Endothelial cell of umbilical vein (primary cell): ENCODE data around the gene SOX10. TPM values are rescaled to one million over a fixed set of nuclear protein-coding genes. Genes with fewer than 3 reads are reported as not detected.

Experiments used
- BruUV-seq: library from RNA; stranded (reverse); fragments of 400-500 nt; replicated peaks from 2 replicates; lab custom pipeline; 2021; lab: Mats Ljungman, UMichigan
- CTCF ChIA-PET: fragments of 300-600, 350-600 bp; sonication (Branson Sonifier 250); formaldehyde crosslinking; loops from one replicate; lab custom pipeline; 2021; ENCODE audit warnings: antibody characterized with exemption, inconsistent platforms; lab: Charles Lee
- POLR2A ChIA-PET: fragments of 300-600, 350-600 bp; sonication (Branson Sonifier 250); formaldehyde crosslinking; loops from one replicate; lab custom pipeline; 2021; ENCODE audit warnings: antibody characterized with exemption, inconsistent platforms; lab: Charles Lee
- DNase-seq: peaks from one replicate; pipeline ENCODE4 v3.0.0-alpha.2; 2011; ENCODE audit warnings: low read depth, low spot score
- FAIRE-seq: peaks from 2 replicates; lab custom pipeline; 2011; peaks lifted over from hg19 to GRCh38; lab: Jason Lieb, UNC
- H2AFZ ChIP-seq: 2 replicates; pipeline ENCODE4 v1.6.0; 2012; ENCODE audit warnings: low read depth, low read length, control low read depth, inconsistent platforms
- H3K27ac ChIP-seq: 2 replicates; pipeline ENCODE4 v1.5.1; 2011; ENCODE audit warnings: low read depth, mild to moderate bottlenecking, control low read depth, low read length, moderate library complexity; ENCODE audit not compliant: insufficient read depth
- H3K27me3 ChIP-seq, 2 experiments: 2 replicates each; pipeline versions ENCODE4 v1.6.0 to v1.6.1; 2011; ENCODE audit warnings: low read length in 2 of 2, mixed read lengths in 1 of 2; ENCODE audit not compliant: control insufficient read depth in 2 of 2, insufficient read depth in 2 of 2
- H3K36me3 ChIP-seq, 2 experiments: 2 replicates in 1 of 2; 3 replicates in 1 of 2; pipeline ENCODE4 v1.5.1; 2011; ENCODE audit warnings: low read length in 2 of 2, mild to moderate bottlenecking in 1 of 2, moderate library complexity in 1 of 2; ENCODE audit not compliant: control insufficient read depth in 2 of 2, insufficient read depth in 2 of 2; ENCODE audit errors: extremely low read depth in 1 of 2
- H3K4me1 ChIP-seq: 3 replicates; pipeline ENCODE4 v1.5.1; 2011; ENCODE audit warnings: mild to moderate bottlenecking, low read length; ENCODE audit not compliant: control insufficient read depth, insufficient read depth; ENCODE audit errors: extremely low read depth
- H3K4me2 ChIP-seq: 2 replicates; pipeline ENCODE4 v1.6.1; 2011; ENCODE audit warnings: low read length, control low read depth, mixed read lengths; ENCODE audit not compliant: insufficient read depth
- H3K4me3 ChIP-seq, 3 experiments: fragments of 200-600 bp in 1 of 3; sonication (generic), shearing (Covaris generic) in 1 of 3; replicated peaks in 1 of 3; 2 replicates each; pipeline ENCODE4 v1.5.1; 2011 to 2016; ENCODE audit warnings: control low read depth in 3 of 3, low read length in 3 of 3, mild to moderate bottlenecking in 2 of 3, inconsistent platforms in 1 of 3, low read depth in 1 of 3, moderate library complexity in 1 of 3; ENCODE audit not compliant: insufficient read depth in 1 of 3
- H3K79me2 ChIP-seq: 2 replicates; pipeline ENCODE4 v1.6.0; 2012; ENCODE audit warnings: low read length, inconsistent platforms; ENCODE audit not compliant: control insufficient read depth, insufficient read depth
- H3K9ac ChIP-seq: replicated peaks from 2 replicates; pipeline ENCODE3; 2011; ENCODE audit warnings: low read length, control low read depth; ENCODE audit not compliant: insufficient read depth; ENCODE audit errors: extremely low read depth
- H3K9me1 ChIP-seq: replicated peaks from 3 replicates; pipeline ENCODE4 v1.6.0; 2011; ENCODE audit warnings: mild to moderate bottlenecking, low read length; ENCODE audit not compliant: control insufficient read depth, insufficient read depth; ENCODE audit errors: extremely low read depth
- H3K9me3 ChIP-seq: replicated peaks from 2 replicates; pipeline ENCODE4 v1.5.1; 2012; ENCODE audit warnings: low read length, inconsistent platforms; ENCODE audit not compliant: control insufficient read depth, insufficient read depth
- H4K20me1 ChIP-seq: replicated peaks from 2 replicates; pipeline ENCODE3; 2011; ENCODE audit warnings: mild to moderate bottlenecking, low read length; ENCODE audit not compliant: control insufficient read depth, insufficient read depth; ENCODE audit errors: extremely low read depth
- EZH2 ChIP-seq: IDR thresholded peaks from 2 replicates; pipeline ENCODE4 v1.6.1; 2012; ENCODE audit warnings: borderline replicate concordance, low read depth, mild to moderate bottlenecking, moderate library complexity, low read length, inconsistent platforms; ENCODE audit not compliant: severe bottlenecking
- FOS ChIP-seq: IDR thresholded peaks from 2 replicates; pipeline ENCODE4 v1.6.1; 2011; ENCODE audit warnings: mild to moderate bottlenecking, low read length, moderate library complexity, borderline replicate concordance; ENCODE audit not compliant: insufficient read depth
- GATA2 ChIP-seq: IDR thresholded peaks from 2 replicates; pipeline ENCODE4 v1.7.0; 2011; ENCODE audit warnings: low read depth, mild to moderate bottlenecking, moderate library complexity, mixed read lengths, low read length; ENCODE audit not compliant: insufficient read length, insufficient read depth
- JUN ChIP-seq: IDR thresholded peaks from 2 replicates; pipeline ENCODE4 v1.6.1; 2011; ENCODE audit warnings: borderline replicate concordance, low read depth; ENCODE audit not compliant: insufficient read length, insufficient read depth
- MYC ChIP-seq: IDR thresholded peaks from one replicate; pipeline ENCODE4 v1.6.1; 2011; ENCODE audit warnings: mild to moderate bottlenecking, low read depth, low read length
- POLR2A ChIP-seq: IDR thresholded peaks from 2 replicates; pipeline ENCODE4 v1.6.1; 2012; ENCODE audit warnings: low read depth, mild to moderate bottlenecking, control low read depth, low read length
- POLR2AphosphoS5 ChIP-seq: IDR thresholded peaks from 2 replicates; pipeline ENCODE4 v1.6.1; 2012; ENCODE audit warnings: low read depth, mild to moderate bottlenecking, control low read depth, low read length, moderate library complexity; ENCODE audit not compliant: insufficient read depth
- dilution Hi-C: fragments of 300-500 bp; cut with MboI; formaldehyde crosslinking; loops from one replicate; pipeline ENCODE4 v1.15.0; 2019; ENCODE audit warnings: low sequenced_read_pairs; ENCODE audit not compliant: extremely low pct_ligation_motif_present
- intact Hi-C: fragments of 100-400 bp; cut with micrococcal nuclease; formaldehyde crosslinking; loops from one replicate; pipeline ENCODE4 v1.10.0; 2022
- polyA plus RNA-seq, 4 experiments: library from polyadenylated mRNA; depleted of rRNA in 3 of 4; stranded (reverse) in 3 of 4; unstranded in 1 of 4; fragments of >200 nt; gene quantifications; 2 replicates each; pipeline versions ENCODE4 v1.2.1 to v1.2.3, GENCODE V29; 2011 to 2012; ENCODE audit warnings: missing spikeins in 1 of 4
- total RNA-seq: library from RNA; stranded (reverse); gene quantifications from 2 replicates; pipeline ENCODE4 v1.2.3, GENCODE V29; 2021
- TF ChIP-seq, protein P1 (sequence below): IDR thresholded peaks from 2 replicates; pipeline ENCODE4 v1.6.1; 2011; ENCODE audit not compliant: insufficient read depth, insufficient read length
- TF ChIP-seq, protein P2 (sequence below), 2 donors: IDR thresholded peaks; 1 replicate in 1 of 2; 2 replicates in 1 of 2; pipeline ENCODE4 v1.5.1; 2011; ENCODE audit warnings: low read length in 2 of 2, mild to moderate bottlenecking in 2 of 2, moderate library complexity in 2 of 2, control low read depth in 1 of 2, inconsistent platforms in 1 of 2, low read depth in 1 of 2; ENCODE audit not compliant: insufficient read depth in 1 of 2; ENCODE audit errors: extremely low read depth in 1 of 2

SOX10 gene
- total and polyA plus RNA-seq, 2 donors (not counting 3 experiments of a cell fraction or from before 2014, with no cell fraction given), result not detected

DNA sequence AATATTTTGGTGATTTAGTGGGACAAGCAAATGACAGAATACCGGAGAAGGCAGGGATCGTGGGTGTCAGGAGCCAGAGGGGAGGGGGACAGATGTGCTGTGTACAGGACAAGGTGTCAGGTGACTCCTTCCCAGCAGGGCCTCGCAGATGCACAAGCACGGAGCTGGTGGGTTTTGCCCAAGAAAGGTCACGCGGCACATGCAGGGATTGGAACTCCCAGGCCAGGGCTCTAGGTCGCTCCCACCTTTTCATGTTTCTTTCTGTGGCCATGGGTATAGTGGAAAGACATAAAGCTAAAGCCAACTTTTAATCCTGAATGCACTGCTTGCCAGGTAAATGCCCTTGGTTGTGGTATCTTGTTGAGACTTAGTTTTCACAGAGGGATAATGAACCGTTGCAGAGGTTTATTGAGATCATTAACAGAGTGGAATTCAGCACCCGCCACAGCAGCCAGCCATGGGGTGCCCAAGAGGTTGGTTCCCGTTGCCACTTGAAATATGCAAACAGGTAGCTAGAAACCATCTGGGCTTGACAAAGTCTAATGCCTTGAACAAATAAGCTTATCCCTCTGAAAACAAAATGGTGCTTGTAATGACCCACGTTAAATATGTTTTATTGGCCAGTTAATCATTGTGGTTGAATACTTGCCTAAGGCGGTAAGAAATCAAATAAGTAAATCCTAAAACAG, 41.1 kb downstream of the SOX10 start:
- H3K9me1 ChIP-seq, result no peaks in the 10 kb centered on the region
- no peaks in the 10 kb centered on the region for H3K9me3 ChIP-seq
- TF ChIP-seq FOS, result no peak
- no peak for TF ChIP-seq MYC
- TF ChIP-seq, protein P1, sequence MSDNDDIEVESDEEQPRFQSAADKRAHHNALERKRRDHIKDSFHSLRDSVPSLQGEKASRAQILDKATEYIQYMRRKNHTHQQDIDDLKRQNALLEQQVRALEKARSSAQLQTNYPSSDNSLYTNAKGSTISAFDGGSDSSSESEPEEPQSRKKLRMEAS, result no peak
- no peak for TF ChIP-seq GATA2
- TF ChIP-seq JUN, result no peak
- TF ChIP-seq POLR2A, result no peak
- TF ChIP-seq, protein P2, sequence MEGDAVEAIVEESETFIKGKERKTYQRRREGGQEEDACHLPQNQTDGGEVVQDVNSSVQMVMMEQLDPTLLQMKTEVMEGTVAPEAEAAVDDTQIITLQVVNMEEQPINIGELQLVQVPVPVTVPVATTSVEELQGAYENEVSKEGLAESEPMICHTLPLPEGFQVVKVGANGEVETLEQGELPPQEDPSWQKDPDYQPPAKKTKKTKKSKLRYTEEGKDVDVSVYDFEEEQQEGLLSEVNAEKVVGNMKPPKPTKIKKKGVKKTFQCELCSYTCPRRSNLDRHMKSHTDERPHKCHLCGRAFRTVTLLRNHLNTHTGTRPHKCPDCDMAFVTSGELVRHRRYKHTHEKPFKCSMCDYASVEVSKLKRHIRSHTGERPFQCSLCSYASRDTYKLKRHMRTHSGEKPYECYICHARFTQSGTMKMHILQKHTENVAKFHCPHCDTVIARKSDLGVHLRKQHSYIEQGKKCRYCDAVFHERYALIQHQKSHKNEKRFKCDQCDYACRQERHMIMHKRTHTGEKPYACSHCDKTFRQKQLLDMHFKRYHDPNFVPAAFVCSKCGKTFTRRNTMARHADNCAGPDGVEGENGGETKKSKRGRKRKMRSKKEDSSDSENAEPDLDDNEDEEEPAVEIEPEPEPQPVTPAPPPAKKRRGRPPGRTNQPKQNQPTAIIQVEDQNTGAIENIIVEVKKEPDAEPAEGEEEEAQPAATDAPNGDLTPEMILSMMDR (IDR thresholded peaks at IDR 0.05; ENCODE audit: extremely low read depth in 1 of 2, insufficient read depth in 1 of 2, low read depth in 1 of 2, low read length in 2 of 2), result no peak
- TF ChIP-seq POLR2AphosphoS5, result no peak
- no peak for TF ChIP-seq EZH2
- no peak overlapping the region for H3K9ac ChIP-seq
- CTCF ChIA-PET, result interaction anchor here (1.0 kb wide), 1 partner anchor 12 kb away, joined by 4 read pairs; no protein-coding TSS in a partner anchor
- H4K20me1 ChIP-seq, result no peaks in the 10 kb centered on the region
- no peak overlapping the region for H3K4me3 ChIP-seq
- no peak overlapping the region for H2AFZ ChIP-seq
- H3K4me2 ChIP-seq, result no peak overlapping the region
- FAIRE-seq (no peak), DNase-seq (no peak)
- intact Hi-C loops, result no loop called here
- BruUV-seq, result no TSS peak
- H3K27me3 ChIP-seq, result no peaks in the 10 kb centered on the region
- no peaks in the 10 kb centered on the region for H3K79me2 ChIP-seq
- POLR2A ChIA-PET, result interaction anchor here (0.6 kb wide), 1 partner anchor 9 kb away, joined by 6 read pairs; no protein-coding TSS in a partner anchor
- peaks cover 9 to 23% of the 10 kb centered on the region in 2 experiments for H3K36me3 ChIP-seq
- peaks cover 5% of the 10 kb centered on the region for H3K4me1 ChIP-seq
- dilution Hi-C loops, result no loop called here
- no peak overlapping the region for H3K27ac ChIP-seq
